ENCODE measurements around the gene SH2D3A. TPM values are rescaled to one million over a fixed set of nuclear protein-coding genes. Genes with fewer than 3 reads are reported as not detected.

Gene SH2D3A
- total RNA-seq, 1 experiment from 2014 or later: 16.1 TPM

DNA sequence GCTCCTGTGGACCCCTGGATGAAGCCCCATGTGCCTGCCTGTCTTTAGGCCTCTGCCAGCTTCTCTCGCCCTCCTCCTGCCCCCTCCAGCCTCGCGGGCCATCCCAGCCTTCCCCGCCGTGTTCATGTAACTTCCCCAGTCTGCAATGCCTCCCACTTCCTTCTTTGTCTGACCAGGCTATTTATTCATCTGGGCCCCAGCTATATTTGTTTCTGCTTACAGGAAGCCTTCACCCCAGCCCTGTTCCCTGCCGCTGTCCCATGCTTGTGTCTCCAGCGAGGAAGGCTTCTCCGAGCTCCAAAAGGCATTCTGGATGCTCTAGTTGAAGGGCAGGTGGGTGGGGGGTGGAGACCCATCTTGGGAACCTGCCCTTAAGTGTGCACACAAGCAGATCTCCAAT lies 38.9 kb downstream of the SH2D3A start:
- in situ Hi-C loops (cut with HindIII; ENCODE audit: low sequenced_read_pairs): no loop called here
- no peak for DNase-seq (ENCODE audit: low spot score)

DNA sequence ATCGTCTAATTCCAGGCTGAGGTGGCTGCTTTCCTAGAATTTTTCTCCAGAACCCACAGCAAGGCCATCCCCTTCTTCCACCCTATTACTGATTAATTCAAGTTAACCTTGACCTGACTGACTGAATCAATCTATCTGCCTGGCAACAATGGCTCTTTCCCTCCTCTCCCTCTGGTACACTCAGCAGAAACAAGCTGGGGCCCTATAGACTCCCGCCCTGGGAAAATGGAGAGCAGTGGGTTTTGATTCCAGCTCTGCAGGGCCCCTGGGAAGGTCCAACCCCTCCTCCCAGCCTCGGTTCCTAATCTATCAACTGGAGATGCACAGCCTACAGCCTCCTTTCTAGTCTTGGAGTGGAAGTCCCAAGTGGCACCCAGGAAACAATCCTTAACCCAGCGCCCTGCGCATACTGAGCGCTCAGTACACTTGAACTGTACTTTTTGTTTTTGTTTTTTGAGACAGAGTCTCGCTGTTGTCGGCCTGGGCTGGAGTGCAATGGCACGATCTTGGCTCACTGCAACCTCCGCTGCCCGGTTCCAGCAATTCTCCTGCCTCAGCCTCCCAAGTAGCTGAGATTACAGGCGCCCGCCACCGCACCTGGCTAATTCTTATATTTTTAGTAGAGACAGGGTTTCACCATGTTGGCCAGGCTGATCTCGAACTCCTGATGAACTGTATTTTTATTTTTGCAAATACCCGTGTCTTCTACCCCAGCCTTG lies 41.6 kb downstream of the SH2D3A start:
- in situ Hi-C loops (cut with HindIII; ENCODE audit: low sequenced_read_pairs): no loop called here
- DNase-seq (ENCODE audit: low spot score): no peak

DNA sequence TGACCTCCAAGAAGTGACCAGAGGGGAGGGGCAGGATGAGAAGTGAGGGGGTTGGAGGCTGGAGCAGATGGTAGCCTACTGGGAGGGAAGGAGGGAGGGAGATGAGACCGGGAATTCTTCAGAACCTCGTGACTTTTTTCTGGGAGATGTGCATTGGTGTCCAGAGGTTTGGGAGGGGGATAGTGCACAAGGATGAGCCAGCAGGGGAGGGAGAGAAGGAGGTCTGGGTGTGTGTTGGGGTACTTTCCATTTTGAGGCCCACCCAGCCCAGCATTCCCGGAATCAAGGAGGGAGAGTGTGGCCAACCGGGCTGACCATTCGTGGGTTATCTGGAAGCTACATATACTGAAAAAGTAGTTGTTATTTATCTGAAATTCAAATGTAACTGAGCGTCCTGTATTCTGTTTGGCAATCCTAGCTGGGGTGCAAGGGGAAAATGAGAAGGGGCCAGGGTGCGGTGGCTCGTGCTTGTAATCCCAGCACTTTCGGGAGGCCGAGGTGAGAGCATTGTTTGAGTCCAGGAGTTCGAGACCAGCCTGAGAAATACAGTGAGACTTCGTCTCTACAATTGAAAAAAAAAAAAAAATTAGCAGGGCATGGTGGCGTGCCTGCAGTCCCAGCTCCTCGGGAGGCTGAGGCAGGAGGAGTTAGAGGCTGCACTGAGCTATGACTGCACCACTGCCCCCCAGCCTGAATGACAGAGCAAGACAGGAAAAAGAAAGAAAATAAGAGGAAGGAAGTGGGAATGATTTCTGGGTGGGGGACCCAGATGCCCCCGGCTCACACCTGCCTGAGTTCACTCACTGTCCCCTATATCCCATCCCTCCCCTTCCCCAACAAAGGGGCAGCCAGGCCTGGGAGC lies 42.4 kb downstream of the SH2D3A start:
- in situ Hi-C loops (cut with HindIII; ENCODE audit: low sequenced_read_pairs): no loop called here
- no peak for DNase-seq (ENCODE audit: low spot score)

DNA sequence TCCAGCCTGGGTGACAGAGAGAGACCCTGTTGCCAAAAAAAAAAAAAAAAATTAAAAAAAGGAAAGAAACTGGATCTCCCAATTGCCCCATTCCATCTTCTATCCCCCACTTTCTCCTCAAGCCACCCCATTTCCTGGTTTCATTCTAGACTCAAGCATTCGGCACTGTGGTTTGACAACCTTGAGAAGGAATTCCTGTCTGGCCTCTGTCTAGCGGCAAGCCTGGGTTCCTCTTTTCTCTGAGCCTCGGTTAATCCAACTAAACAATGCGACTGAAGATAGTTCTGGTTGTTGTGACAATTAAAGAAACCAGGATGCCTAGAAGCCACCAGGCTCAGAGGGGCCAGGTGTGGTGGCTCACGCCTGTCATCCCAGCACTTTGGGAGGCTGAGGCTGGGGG lies 43.5 kb downstream of the SH2D3A start:
- in situ Hi-C loops (cut with HindIII; ENCODE audit: low sequenced_read_pairs): no loop called here

DNA sequence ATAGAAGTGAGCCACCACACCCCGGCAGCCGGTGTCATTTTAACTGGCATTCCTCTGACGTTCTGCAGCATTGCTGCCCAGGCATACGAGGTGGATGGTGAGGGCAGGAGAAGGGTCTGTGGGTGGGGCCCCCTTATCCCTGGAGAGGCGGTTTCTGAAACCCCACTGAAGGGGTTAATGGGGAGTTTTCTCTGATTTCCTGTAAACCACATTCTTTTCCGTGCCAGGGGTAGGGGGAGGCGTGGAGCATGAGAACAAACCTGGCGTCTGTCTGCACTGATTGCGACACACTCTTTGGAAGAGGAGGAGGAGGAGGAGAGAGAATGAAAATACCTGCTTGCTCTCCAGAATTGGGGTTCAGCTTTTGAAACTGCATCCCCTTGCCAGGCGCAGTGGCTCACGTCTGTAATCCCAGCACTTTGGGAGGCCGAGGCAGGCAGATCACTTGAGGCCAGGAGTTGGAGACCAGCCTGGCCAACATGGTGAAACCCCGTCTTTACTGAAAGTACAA lies 44.1 kb downstream of the SH2D3A start:
- DNase-seq (ENCODE audit: low spot score): no peak
- in situ Hi-C loops (cut with HindIII; ENCODE audit: low sequenced_read_pairs): no loop called here

More for the DNA sequence above, 43.5 kb downstream of the SH2D3A start:
- DNase-seq (ENCODE audit: low spot score): no peak

DNA sequence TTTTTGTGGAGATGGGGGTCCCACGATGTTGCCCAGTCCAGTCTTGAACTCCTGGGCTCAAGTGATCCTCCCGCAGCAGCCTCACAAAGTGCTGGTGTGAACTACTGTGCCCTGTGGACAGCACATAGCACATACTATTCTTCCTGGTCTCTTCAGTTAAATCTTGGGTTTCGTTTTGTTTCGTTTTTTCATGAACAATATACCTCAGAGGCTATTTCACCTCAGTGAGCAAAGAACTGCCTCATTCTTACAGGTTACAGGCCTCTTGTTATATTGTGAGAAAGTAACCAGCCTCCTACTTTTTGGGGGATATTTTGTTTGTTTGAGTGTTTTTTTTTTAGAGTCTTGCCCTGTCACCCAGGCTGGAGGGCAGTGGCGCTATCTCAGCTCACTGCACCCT lies 45.5 kb downstream of the SH2D3A start:
- in situ Hi-C loops (cut with HindIII; ENCODE audit: low sequenced_read_pairs): no loop called here
- no peak for DNase-seq (ENCODE audit: low spot score)

DNA sequence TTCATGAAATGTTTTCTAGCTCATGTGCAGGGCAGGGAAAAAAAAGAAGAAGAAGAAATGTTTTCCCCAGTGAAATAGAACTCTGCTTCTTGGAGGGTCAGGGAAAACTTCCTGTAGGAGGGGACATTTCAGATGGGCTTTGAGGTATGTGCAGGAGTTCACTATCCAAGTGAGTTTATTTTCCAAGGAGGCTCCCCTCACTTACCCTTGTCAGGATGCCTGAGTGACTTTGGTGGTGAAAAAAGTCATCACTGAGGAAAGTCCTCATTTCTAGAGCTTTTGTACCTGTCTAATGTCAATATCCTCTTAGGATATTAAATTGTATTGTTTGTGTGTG lies 46.1 kb downstream of the SH2D3A start:
- in situ Hi-C loops (cut with HindIII; ENCODE audit: low sequenced_read_pairs): no loop called here
- no peak for DNase-seq (ENCODE audit: low spot score)

DNA sequence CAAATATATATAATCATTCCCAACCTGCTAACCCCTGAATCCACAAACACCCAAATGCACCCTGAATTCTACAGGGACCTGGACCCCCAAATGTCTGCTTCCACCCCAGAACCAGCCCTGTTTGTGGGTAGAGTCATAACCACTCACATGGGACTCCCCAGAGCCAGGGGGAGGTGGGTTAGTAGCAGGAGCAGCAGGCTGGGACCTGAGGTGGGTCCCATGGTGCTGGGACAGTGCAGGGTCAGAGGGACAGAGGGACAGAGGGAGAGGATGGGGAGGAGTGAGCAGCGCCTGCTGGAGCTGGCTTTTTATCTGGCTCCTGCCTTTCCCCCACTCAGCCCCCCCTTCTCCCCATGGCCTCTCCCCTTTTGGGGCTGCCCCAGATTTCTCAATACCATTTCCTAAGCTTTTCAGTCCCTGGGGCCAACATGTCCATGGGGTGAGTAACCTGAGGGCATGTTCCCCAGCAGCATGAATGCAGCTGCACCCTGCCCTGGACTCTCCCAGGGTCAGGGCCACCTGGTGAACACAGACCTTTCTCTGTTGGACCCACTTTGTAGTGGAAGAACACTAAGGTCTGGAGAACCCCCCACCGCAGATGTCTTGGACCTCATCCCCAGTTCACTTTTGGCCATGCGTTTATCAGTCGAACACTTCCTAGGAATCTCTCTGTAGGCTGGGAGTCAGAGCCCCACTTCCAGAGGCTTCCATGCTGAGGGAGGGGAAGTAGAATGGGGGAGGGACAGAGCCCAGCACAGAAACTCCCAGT lies 46.7 kb downstream of the SH2D3A start, which contains the start of gene C3:
Gene C3 (minus strand): TSS at position 282 of the 769 bp plus-strand sequence. CDS start 61 bp downstream, at position 221.
- DNase-seq (ENCODE audit: low spot score): no peak
- in situ Hi-C loops (cut with HindIII; ENCODE audit: low sequenced_read_pairs): no loop called here

DNA sequence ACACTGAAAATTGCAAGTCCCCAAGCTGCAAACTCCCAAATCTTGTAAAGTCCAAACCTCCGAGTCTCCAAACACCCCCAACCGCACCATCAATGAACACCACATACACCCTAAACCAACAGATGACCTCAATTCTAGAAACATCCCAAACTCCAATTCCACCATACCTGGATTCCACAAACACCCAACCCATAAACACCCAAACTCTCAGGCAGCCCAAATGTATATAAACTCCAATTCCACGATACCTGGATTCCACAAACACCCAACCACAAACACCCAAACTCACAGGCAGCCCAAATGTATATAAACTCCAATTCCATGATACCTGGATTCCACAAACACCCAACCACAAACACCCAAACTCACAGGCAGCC lies 47.3 kb downstream of the SH2D3A start:
- in situ Hi-C loops (cut with HindIII; ENCODE audit: low sequenced_read_pairs): no loop called here
- DNase-seq (ENCODE audit: low spot score): no peak

DNA sequence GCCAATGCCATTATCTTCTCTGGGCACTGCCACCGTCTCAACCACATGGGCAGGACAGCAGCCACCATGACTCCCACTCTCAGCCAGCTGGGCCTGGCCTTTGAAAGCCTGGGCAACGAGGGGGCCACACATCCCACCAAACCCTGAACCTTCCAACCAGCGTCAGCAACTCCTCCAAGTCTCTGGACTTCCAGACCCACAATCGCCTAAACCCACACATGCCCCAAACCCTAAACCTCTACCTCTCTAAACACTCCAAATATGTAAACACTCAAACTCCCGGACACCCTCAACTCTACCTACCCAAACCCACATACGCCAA lies 47.7 kb downstream of the SH2D3A start:
- in situ Hi-C loops (cut with HindIII; ENCODE audit: low sequenced_read_pairs): no loop called here

DNA sequence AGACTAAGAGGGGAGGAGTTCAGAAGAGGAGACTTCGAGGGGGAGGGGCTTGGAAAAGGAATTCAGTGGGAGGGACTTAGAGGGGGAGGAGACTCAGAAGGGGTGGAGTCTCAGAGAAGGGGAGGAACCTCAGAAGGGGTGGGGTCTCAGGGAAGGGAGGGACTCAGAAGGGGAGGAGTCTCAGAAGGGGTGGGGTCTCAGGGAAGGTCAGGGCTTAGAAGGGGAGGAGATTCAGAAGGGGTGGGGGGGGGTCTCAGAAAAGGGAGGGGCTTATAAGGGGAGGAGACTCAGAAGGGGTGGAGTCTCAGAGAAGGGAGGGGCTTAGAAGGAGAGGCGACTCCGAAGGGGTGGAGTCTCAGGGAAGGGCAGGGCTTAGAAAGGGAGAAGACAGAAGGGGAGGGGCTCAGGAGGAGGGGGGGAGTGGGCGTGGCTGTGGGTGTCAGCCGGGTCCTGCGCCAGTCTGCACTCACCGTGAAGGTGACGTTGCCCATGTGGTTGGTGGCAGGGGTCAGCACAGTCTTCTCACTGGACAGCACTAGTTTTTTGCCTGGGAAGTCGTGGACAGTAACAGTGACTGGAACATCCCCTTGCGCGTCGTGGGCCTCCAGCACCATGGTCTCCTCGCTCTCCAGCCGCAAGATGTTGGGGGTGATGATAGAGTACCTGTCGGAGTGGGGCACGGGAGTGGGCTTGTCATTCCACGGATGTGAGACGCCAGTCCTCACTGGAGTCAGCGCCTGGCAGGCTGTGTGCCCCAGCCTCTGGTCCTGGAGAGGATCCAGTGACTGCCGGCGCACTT lies 48.3 kb downstream of the SH2D3A start:
- no peak for DNase-seq (ENCODE audit: low spot score)
- in situ Hi-C loops (cut with HindIII; ENCODE audit: low sequenced_read_pairs): no loop called here

More for the DNA sequence above, 47.7 kb downstream of the SH2D3A start:
- DNase-seq (ENCODE audit: low spot score): no peak

DNA sequence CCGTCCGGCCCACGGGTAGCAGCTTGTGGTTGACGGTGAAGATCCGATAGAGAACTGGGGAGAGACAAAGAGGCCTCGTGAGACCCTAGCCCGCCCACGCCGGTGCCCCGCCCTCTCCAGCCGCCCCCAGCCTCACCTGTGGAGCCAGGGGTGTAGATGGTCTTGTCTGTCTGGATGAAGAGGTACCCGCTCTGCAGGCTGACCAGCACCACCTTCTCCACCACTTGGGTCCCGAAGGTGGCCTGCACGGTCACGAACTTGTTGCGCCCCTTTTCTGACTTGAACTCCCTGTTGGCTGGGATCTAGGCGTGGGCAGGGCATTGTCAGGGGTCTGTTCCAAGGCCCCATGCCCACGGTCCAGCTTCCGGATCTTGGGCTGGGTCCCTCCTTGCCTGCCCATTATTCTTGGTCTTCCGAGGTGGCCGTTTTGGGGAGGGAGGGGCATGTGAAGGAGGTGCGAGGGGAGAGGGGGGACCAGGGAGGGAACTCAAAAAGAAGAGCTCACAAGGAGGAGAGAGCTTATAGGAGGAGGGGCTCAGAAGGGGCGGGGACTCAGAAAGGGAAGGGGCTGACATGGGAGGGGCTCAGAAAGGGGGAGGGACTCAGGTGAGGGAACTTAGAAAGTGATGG lies 49.0 kb downstream of the SH2D3A start:
- in situ Hi-C loops (cut with HindIII; ENCODE audit: low sequenced_read_pairs): no loop called here
- DNase-seq (ENCODE audit: low spot score): no peak

DNA sequence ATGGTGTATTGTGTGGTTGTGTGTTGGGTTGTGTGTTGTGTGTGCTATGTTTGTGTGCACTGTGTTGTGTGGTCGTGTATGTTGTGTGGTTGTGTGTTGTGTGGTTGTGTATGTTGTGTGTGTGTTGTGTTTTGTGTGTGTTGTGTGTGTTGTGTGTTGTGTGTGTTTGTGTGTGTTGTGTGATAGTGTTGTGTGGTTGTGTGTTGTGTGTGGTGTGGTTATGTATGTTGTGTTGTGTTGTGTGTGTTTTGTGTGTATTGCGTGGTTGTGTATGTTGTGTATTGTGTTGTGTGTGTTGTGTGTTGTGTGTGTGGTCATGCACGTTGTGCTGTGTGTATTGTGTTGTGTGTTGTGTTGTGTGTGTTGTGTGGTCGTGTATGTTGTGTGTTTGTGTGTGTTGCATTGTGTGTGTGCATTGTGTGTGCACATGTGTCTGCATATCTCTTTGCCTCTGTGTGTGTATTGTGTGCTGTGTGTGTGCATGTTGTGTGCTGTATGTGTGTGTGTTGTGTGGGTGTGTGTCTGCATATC lies 49.7 kb downstream of the SH2D3A start:
- DNase-seq (ENCODE audit: low spot score): no peak
- in situ Hi-C loops (cut with HindIII; ENCODE audit: low sequenced_read_pairs): no loop called here

DNA sequence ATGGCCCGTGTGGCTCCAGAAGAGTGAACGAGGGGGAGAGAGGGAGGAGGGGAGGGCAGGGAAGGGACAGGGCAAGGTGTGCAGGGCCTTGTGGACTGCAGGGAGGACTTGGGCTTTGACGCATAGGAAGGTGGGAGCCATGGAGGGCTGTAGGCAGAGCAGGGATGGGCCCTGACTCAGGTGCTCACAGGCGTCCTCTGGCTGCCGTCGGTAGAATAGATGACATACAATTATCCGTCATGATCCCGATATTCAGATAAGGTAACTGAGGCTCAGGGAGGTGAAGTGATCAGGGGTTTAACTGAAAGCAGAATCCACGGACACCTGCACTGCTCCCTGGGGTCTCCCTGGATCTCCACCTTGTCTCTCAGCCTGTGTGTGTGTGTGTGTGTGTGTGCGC lies 50.2 kb downstream of the SH2D3A start:
- no peak for DNase-seq (ENCODE audit: low spot score)
- in situ Hi-C loops (cut with HindIII; ENCODE audit: low sequenced_read_pairs): no loop called here

DNA sequence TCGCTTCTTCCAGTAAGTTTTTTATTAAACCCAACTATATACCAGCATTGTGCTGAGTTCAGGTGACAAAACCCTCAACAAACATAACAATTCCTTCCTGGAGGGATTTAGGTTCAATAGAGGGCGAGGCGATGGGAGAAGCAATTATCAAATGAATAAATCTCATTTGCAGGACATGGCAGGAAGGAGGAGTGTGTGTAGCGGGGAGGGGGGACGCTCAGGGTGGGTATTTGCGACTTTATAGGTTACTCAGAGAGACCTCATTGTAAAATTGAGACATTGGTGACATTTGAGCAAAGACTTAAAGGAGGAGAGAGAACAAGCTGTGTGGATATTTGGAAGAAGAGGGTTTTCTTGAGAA lies 50.6 kb downstream of the SH2D3A start:
- in situ Hi-C loops (cut with HindIII; ENCODE audit: low sequenced_read_pairs): no loop called here
- no peak for DNase-seq (ENCODE audit: low spot score)

DNA sequence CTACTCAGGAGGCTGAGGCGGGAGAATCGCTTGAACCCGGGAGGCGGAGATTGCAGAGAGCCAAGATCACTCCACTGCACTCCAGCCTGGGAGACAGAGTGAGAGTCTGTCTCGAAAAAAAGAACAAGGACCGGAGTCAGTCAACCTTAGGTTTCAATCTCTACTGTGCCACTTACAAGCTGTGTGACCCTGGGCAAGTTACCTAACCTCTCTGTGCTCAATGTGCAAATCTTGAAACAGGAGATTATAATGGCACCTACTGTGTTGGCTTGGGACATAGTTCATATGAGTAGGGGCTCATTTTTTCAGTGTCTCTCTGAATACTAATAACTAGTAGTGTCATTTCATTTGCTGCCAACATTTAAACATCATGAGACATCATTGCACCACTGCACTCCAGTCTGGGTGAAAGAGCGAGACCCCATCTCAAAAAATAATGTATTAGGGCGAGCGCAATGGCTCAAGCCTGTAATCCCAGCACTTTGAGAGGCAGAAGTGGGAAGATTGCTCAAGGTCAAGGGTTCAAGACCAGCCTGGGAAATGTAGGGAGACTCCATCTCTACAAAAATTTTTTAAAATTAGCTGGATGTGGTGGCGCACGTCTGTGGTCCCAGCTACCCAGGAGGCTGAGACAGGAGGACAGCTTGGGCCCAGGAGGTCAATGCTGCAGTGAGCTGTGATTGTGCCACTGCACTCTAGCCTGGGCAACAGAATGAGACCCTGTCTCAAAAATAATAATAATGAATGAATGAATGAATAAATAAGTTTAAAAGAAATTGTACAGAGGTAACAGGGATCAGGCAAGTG lies 52.3 kb downstream of the SH2D3A start:
- in situ Hi-C loops (cut with HindIII; ENCODE audit: low sequenced_read_pairs): no loop called here
- no peak for DNase-seq (ENCODE audit: low spot score)

DNA sequence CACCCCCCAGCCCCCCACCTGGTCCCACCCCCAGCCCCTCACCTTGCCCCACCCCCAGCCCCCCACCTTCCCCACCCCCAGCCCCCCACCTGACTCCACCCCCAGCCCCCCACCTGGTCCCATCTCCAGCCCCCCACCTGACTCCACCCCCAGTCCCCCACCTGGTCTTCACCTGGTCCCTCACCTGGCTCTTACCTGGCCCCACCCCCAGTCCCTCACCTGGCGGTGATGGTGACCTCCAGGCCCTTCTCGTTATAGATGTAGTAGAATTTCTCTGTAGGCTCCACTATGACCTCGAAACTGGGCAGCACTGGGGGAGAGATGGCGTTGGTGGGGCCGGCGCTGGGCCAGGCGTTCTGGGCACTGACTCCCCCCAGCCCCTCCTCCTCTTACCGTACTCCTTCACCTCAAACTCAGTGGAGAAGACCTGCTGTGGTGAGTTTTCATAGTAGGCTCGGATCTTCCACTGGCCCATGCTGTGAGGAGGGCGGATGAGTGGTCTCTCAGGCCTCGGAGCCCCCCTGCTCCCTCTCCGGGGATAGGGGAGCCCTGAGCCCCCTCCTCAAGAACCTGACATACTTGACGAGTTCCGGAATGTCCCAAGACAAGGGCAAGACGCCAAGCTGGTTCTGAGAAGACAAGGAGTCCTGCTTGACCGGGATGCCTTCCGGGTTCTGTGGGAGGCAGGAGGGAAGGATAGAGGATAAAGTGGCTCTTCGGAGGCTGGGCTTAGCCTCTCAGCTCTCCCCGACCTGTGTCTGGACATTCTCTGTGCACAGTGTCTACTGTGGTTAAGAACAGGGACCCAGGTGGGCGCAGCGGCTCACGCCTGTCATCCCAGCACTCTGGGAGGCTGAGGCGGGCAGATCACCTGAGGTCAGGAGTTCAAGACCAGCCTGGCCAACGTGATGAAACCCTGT lies 53.2 kb downstream of the SH2D3A start:
- in situ Hi-C loops (cut with HindIII; ENCODE audit: low sequenced_read_pairs): no loop called here
- no peak for DNase-seq (ENCODE audit: low spot score)

Measured in G401 (cell line).